COR-L47 (cell line): Measurements from ENCODE around the gene RBBP5.
"Not testable (repeated sequence)": the region's sequence is repeated elsewhere in the genome, so short reads cannot be mapped to it uniquely, and the experiment has no call there.

Experiments
- DNase-seq: peaks from one replicate; lab custom pipeline; 2025; lab: John Stamatoyannopoulos, UW

The RBBP5 gene, protein sequence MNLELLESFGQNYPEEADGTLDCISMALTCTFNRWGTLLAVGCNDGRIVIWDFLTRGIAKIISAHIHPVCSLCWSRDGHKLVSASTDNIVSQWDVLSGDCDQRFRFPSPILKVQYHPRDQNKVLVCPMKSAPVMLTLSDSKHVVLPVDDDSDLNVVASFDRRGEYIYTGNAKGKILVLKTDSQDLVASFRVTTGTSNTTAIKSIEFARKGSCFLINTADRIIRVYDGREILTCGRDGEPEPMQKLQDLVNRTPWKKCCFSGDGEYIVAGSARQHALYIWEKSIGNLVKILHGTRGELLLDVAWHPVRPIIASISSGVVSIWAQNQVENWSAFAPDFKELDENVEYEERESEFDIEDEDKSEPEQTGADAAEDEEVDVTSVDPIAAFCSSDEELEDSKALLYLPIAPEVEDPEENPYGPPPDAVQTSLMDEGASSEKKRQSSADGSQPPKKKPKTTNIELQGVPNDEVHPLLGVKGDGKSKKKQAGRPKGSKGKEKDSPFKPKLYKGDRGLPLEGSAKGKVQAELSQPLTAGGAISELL

DNA sequence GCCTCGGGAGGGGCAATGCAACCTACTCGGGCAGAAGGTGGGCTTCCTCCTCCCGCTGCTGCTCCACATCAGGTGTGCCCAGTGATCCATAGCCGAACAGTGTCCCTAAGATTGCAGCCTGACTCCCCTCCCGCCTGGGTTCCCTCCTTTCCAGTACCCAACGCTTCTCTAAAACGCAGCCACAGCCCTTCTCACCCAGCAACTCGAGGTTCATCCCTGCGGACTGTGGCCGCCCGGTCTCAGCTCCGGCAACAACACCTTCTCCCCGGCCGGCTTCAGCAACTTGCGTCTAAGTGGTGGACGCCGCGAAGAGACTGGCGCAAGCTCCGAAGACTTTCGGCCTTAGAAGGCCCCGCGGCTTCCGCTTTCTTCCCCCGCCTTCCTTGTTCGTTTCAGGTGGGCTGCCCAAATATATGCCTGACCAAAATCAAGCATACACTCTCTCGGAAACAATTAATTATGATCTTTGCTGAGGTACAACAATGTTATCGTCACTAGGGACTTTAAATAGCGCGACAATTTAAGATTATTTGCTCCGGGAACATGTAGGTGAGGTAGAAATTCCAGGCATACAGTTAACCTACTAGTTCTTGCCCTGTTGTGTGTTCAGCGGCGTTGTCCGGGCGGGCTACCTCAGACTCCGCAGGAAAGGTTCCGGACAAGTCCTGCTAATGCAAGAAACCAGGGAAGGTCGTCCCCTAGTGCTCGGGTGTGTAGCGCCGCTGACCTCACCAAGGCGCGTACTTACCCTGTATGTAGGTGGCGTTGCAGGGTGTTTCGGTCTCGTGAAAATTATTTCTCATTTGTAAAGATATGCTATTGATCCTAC lies at the start of gene RBBP5:
TSS of gene RBBP5 (minus strand) at position 319 of the 829 bp plus-strand sequence. CDS start at position 214, 105 bp downstream.
- DNase-seq: peak; percentile 95

DNA sequence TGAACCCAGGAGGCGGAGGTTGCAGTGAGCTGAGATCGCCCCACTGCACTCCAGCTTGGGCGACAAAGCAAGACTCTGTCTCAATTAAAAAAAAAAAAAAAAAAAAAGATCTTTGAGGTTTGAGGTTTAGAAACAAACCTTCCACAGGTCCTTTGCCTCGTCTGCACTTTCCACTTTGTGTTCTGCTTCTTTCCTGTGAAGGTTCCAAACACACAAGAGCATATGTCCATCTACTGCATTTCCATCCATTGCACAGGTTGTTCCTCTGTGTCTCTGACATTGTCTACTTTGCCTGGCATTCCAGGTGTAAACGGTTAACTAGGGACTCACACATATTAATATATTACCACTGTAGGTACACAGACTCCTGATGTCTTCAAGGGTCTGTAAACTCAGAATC lies 49.6 kb upstream of the RBBP5 start:
- no peak for DNase-seq

DNA sequence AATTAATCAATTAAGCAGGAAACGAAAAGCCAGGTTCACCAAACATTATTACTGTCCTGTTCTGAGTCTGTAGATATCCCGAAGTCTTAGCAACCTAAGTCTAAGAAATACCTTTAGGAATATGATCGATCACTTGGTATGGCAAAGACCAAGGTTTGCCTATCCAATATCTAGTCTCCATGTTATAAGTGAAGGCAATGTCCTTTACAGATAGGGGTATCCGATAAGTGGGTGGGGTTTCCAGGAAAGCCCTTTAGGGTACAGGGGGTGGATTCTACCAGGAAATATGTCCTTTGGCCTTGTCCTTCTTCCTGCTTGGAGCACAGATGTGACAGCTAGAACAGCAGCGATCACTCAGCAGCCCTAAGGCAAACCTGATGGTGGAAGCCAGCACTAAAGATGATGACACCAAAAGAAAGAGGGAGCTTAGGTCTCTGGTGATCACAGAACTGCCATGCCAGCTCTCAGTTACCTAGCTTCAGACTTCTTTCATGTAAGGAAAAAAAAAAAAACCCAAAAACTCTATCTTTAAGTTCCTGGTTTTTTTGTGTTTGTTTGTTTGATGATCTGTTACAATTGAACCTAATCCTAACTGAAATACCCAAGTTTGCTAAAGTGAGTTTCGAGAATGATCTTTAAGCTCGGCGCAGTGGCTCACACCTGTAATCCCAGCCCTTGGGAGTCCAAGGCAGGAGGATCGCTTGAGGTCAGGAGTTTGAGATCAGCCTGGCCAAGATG lies 48.9 kb upstream of the RBBP5 start:
- no peak for DNase-seq

DNA sequence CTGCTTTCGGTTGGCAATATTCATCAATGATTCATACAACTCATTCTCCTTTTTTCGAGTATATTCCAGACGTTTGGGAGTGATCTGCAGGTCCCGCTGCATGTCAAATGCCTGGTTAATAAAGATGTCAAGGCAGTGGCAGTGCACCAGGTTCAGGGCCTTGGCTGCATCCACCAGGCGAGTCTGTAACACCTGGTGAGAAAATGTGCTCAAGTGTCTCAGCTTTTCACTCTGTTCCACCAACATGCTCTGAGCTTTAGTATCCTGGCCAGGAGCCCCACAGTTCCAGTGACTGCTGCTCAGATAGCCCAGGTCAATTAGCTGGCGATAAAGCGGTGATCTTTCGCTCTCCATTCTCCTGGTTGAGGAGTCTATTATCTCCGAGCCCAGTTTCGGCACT lies 47.5 kb upstream of the RBBP5 start:
- DNase-seq: no peak

DNA sequence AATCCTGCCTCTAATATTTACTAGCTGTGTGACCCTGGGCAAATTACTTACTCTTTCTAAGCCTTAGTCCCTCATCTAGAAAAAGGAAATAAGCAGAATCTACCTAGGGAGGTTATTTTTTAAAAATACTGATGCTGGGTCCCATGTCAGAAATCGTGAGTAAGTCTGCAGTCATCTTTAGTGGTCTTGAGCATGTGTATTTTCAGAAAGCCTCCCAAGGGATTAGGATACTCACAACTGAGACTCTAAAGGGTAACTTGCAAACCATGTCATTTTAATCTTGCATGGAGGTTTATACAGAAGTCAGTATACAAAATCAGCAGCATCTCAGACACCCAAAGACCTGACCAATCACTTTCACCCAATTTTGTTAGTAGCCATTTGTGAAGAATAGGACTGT lies 46.5 kb upstream of the RBBP5 start:
- DNase-seq: no peak

DNA sequence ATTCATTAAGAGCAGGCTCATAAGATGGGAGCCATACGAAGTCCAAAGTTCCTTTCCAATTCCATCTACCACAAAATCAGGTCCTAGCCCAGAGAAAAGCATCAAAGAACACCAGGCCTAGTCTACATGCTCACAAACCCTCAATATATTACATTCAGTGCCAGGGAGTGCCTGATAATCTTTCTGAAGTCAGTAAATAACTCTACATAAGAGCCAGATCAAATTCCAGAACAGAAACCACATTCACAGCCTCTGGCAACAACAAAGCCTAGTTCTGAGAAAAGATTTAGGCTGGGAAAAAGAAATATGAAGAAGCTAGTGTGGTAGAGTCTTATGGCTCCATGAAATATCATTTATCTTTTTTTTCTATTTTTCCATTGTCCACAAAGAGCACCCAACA lies 40.5 kb upstream of the RBBP5 start:
- no peak for DNase-seq

DNA sequence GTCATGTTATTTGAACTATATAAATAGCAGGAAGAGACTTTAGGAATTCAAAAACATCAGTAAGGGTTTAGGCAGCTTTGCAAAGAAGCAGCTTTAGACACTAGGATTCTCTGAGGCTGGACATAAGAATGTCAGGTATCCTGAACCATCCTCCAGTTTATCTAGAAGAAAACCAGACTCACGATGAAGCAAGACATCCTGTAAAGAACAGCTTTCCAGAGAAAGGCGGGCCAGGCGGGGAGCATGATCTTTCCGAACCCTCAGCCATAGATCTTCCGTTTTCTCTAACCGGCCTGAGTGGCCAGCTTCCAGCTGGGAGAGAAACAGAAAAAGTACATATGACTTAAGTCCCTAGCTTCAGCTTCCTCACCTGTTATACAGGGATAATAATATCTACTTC lies 39.3 kb upstream of the RBBP5 start:
- no peak for DNase-seq

DNA sequence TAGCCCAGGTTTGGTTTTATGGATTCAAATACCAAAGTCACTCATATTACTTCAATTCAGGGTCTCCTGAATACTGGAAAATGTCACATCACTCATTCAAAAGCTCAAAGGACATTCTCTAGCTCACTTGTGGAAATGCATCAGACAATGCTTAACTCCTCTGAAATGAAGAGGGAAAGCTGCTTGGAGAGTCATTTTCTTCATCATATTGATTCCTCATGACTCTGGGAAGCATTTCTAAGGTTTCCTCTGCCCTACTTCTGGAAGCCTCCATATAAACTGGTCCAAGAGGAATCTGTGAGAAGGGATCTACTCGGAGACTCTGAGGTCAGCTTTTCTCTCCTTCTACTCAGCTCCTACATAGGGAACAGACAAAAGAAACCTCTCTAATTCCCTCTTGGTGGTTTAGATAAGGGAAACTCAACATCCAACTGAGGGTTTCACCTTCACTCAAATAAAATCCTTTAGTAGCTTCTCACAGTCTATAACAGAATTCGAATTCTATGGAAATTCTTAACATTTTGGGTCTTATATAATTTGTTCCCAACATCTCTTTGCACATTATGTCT lies 36.4 kb upstream of the RBBP5 start:
- no peak for DNase-seq

DNA sequence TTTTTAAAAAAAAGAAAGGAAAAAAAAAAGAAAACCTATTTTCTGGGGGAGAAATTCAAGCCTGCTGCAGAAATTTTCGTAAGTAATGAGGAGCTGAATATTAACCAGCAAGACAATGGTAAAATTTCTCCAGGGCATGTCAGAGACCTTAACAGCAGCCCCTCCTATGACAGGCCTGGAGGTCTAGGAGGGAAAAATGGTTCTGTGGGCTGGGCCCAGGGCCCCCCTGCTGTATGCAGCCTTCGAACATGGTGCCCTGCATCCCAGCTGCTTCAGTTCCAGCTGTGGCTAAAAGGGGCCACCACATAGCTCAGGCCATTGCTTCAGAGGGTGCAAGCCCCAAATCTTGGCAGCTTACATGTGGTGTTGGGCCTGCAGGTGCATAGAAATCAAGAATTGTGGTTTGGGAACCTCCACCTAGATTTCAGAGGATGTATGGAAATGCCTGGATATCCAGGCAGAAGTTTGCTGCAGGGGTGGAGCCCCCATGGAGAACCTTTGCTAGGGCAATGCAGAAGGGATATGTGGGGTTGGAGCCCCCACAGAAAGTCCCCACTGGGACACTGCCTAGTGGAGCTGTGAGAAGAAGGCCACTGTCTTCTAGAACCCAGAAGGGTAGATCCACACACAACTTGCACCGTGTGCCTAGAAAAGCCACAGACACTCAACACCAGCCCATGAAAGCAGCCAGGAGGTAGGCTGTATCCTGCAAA lies 34.0 kb upstream of the RBBP5 start:
- DNase-seq: not testable (repeated sequence)

DNA sequence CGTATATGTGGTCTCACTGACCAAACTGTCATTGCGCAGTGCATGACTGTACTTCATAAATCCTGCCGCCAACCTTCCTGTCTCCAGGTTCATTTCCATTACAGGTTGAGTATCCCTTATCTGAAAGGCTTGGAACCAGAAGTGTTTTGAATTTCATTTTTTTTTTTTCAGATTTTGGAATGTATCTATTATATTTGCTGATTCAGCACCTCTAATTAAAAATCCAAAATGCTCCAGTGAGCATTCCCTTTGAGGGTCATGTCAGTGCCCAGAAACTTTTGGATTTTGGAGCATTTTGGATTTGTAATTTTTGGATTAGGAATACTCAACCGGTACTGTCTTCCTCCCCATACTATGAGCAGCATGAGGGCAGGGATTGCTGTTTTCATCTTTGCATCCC lies 30.7 kb upstream of the RBBP5 start:
- DNase-seq: no peak

DNA sequence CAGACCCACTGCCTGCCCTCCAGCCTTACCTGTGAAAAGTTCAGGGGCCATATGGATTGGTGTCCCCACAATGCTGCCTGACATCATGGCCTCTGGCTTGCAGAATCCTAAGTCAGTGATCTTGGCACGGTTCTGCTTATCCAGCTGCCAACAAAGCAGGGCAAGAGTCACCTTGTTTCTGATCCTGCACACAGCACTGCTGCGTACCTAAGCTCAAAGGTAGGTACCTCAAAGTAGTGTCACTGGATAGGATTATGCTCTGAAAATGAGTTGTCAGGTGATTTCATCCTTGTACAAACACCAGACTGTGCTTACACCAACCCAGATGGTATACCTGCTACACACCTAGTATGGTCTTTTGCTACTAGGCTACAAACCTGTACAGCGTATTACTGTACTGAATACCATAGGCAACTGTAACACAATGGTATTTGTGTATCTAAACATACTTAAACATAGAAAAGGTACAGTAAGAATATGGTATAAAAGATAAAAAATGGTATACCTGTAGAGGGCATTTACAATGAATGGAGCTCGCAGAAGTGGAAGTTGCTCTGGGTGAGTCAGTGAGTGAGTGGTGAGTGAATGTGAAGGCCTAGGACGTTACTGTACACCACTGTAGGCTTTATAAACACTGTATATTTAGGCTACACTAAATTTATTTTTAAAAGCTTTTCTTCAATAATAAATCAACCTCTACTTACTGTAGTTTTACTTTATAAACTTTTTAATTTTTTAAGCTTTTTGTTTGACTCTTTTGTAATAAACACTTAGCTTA lies 29.1 kb upstream of the RBBP5 start:
- DNase-seq: no peak

DNA sequence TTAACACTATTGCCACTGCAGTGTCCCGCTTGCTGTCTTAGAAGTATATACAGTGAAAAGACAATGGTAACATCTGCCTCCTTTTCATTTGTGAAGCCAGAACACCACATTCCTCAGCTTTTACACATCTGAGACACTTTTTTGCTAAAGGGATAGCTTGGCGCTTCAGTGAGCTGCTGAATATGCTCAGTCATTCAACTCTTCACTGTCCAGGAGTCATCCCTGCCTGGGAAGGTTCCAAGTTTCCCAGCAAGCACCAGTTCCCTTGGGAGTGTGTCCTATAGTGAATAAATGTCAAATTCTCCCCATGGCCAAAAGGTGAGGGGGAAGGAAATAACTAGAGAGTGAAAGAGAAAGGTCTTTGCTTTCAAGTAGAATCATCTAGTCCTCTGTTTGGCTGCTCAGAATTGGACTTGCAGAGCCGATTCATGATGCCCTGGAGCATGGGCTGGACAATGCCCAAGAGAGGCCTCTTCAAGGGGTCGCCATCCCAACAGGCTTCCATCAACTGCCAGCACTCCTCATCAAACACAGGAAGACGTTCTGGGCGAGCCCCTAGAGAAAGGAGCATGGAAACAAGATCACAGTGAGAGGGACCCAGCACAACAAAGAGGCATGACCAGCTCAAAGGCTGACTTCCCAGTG lies 25.5 kb upstream of the RBBP5 start:
- no peak for DNase-seq

DNA sequence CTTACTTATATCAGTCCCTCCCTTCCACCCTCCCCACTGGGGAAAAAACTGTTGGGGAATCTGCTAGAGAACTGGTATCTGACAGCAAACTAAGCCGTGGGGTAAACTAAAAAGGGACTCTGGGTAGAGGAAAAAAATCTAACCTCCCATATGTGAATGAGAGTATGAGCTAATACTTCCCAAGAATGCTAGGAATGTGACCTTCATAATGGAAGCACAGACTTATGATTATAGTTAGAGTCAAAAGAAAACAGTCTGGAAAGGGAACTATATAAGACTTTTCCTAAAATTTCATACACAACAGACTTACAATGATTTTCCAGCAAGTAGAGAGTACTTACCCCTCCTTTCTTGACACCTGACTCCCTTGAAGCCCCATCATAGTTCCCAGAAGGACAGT lies 23.0 kb upstream of the RBBP5 start:
- DNase-seq: no peak

DNA sequence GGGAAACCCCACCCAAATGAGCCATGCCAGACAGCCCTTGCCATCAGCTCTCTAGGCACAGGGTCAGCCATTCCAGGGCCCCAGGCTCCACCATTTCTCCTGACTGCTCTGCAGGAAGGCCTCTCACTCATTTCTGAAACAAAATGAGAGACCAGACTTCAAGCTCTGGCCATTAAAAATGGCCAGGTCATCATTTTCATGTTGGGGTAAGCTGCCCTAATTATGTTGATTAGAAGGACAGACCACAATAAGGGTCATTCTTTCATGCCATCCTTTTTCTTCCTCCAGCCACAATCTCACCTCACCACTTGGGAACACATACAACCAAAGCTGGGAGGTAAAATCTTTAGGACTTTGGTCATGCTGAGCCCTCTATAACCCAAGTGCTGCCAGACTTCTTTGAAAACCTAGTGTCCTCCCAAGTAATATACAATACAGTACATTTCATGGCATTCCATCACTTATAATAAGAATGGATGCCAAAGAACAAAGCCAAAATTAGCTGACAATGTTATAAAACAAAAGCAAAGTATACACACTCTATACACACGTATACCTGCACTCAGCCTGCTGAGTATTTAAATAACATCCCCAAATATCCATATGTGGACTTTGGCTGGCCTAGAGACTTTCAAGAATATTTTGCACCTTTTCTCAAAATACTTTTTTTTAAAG lies 22.4 kb upstream of the RBBP5 start:
- no peak for DNase-seq

DNA sequence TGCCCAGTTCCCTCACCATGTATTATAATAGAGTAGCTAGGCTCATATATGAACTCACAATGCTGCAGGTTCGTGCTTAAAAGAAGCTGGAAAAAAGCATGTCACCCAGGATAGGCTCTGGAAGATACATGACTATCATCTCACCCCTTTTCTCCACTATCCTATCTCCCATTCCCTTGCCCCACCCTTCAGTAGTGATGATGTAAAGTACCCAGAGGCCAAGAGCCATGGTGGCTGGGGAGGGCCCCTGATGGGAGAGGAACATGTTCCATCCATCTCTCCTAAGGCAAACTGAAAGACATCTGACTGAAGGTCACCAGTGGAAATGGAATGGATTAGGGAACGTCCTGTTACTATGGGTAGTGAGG lies 20.3 kb upstream of the RBBP5 start:
- no peak for DNase-seq

DNA sequence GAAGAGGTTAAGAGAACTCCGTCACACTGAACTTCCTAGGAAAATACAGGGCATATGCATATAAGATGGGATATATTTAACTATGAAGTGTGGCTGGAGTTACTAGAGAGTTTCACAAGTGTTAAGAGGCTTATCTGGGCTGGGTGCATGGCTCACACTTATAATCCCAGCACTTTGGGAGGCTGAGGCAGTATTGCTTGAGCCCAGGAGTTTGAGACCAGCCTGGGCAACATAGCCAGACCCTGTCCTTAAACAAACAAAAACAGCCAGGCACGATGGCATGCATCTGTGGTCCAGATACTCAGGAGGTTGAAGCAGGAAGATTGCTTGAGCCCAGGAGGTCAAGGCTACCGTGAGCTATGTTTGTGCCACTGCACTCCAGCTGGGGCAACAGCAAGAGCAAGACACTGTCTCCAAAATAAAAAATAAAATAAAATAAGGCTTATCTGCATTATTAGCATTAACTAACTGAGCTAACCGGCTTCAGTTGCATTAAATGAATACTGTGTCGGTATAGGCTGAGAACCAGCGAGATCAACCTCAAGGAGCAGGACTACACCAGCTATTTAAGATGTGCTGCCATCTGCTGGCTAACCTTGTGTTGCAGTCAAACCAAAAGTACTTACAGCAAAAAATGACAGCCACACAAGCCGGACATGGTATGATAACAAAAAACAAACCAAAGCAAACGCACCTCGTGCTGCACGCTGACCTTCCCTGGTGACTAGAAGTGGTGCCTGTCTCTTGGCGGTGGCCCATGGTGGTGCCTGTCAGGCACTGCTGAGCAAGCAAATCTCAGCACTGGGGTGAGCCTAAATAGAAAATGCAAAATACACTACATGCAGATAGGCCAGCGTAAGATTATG lies 19.7 kb upstream of the RBBP5 start:
- peak; percentile 66 for DNase-seq

DNA sequence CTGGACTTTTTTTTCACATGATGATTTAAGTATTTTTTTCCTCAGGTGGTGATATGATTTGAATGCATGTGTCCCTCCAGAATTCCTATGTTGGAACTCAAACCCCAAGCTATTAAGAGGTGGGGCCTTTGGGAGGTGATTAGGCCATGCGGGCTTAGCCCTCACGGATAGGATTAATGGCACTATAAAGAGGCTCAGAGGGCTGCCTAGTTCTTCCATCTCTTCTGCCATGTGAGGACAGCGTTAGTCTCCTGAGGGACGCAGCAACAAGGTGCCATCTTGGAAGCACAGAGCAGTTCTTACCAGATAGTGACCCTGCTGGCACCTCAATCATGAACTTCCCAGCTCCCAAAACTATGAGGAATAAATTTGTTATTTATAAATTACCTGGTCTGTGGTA lies 18.3 kb upstream of the RBBP5 start:
- DNase-seq: no peak

DNA sequence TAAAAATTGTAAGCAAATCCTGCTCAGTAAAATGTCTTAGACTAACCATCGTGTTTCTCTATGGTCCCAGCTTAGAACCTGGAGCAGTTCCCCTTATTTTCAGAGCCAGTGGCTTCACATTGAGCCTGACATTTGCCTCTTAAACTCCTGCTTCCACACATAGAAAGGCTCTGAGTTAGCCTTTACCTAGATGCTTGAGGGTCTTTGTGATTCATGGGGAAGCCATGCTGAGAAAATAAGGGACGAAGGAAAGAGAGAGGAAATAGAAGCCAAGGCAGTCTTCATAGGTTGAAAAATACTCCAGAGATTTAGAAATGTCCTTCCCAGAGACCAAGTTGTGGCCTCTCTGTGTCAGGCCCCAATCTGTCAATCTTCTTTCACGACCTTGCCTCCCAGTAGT lies 16.1 kb upstream of the RBBP5 start:
- no peak for DNase-seq

DNA sequence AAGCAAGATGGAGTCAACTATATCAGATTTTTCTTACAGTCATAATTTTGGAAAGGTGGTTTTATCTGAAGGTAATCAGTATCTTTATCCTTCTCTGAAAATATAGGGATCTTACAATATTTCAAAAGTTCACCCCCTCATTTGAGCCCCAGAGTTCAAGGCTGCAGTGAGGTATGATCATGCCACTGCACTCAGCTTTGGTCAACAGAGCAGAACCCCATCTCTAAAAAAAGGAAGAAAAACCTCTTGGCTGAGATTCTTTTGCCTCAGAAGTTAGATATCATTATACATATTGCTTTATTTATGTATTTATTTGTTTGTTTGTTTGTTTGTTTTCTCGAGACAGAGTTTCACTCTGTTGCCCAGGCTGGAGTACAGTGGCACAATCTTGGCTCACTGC lies 11.5 kb upstream of the RBBP5 start:
- no peak for DNase-seq
